OCI-LY1 (cell line): Measurements from ENCODE around the gene SENP2.

Source experiments
- H2AFZ ChIP-seq: fragments of 200-600 bp; sonication (generic), shearing (Covaris generic); 2 replicates; pipeline ENCODE4 v1.6.0; 2014; ENCODE audit warnings: antibody characterized with exemption, mild to moderate bottlenecking, low read length
- H3F3A ChIP-seq: fragments of 200-600 bp; sonication (generic), shearing (Covaris generic); 2 replicates; pipeline ENCODE4 v1.6.0; 2014; ENCODE audit warnings: mild to moderate bottlenecking, antibody characterized with exemption, low read length, moderate library complexity; ENCODE audit not compliant: insufficient read depth
- H3K27ac ChIP-seq: fragments of 200-600 bp; sonication (generic); 2 replicates; pipeline ENCODE4 v1.5.1; 2014; ENCODE audit warnings: low read length, mixed run types, mild to moderate bottlenecking, low read depth; ENCODE audit not compliant: poor library complexity, severe bottlenecking
- H3K27me3 ChIP-seq: fragments of 200-600 bp; sonication (generic); 2 replicates; pipeline ENCODE4 v1.6.0; 2014; ENCODE audit warnings: antibody characterized with exemption, mild to moderate bottlenecking, low read length, moderate library complexity; ENCODE audit not compliant: insufficient read depth
- H3K36me3 ChIP-seq: fragments of 200-600 bp; sonication (generic); 2 replicates; pipeline ENCODE4 v1.6.1; 2014; ENCODE audit warnings: mild to moderate bottlenecking, antibody characterized with exemption, low read length, moderate library complexity, mixed read lengths; ENCODE audit not compliant: insufficient read depth
- H3K4me1 ChIP-seq: fragments of 200-600 bp; sonication (generic); 2 replicates; pipeline ENCODE4 v1.5.1; 2014; ENCODE audit warnings: mild to moderate bottlenecking, low read length, moderate library complexity; ENCODE audit not compliant: insufficient read depth, severe bottlenecking
- H3K4me2 ChIP-seq: fragments of 200-600 bp; sonication (generic), shearing (Covaris generic); 2 replicates; pipeline ENCODE4 v1.6.1; 2014; ENCODE audit warnings: low read length
- H3K4me3 ChIP-seq: fragments of 200-600 bp; sonication (generic); 2 replicates; pipeline ENCODE4 v1.5.1; 2014; ENCODE audit warnings: low read length, low read depth, mild to moderate bottlenecking, mixed read lengths; ENCODE audit not compliant: poor library complexity, severe bottlenecking
- H3K79me2 ChIP-seq: fragments of 200-600 bp; shearing (Covaris generic); 2 replicates; pipeline ENCODE4 v1.6.1; 2016; ENCODE audit warnings: mixed run types, low read length, mixed read lengths; ENCODE audit not compliant: insufficient read depth
- H3K9ac ChIP-seq: fragments of 200-600 bp; sonication (generic), shearing (Covaris generic); 2 replicates; pipeline ENCODE4 v1.6.1; 2014; ENCODE audit warnings: mild to moderate bottlenecking, low read length, mixed read lengths
- H3K9me2 ChIP-seq: fragments of 200-600 bp; sonication (generic), shearing (Covaris generic); 2 replicates; pipeline ENCODE4 v1.6.1; 2014; ENCODE audit warnings: low read depth, mild to moderate bottlenecking, low read length, mixed read lengths
- H3K9me3 ChIP-seq: fragments of 200-600 bp; shearing (Covaris generic); 2 replicates; pipeline ENCODE4 v1.6.1; 2014; ENCODE audit warnings: low read length, mixed read lengths
- H4K20me1 ChIP-seq: fragments of 200-600 bp; sonication (generic), shearing (Covaris generic); 2 replicates; pipeline ENCODE4 v1.6.0; 2016; ENCODE audit warnings: mild to moderate bottlenecking, low read length; ENCODE audit not compliant: insufficient read depth
- EZH2 ChIP-seq: fragments of 200-600 bp; sonication (generic), shearing (Covaris generic); IDR thresholded peaks from 2 replicates; pipeline ENCODE4 v1.8.0; 2017; ENCODE audit warnings: borderline replicate concordance, mixed run types, mild to moderate bottlenecking, antibody characterized with exemption, low read length, moderate library complexity, mixed read lengths
- TF ChIP-seq, protein P1 (sequence below): fragments of 200-600 bp; sonication (generic), shearing (Covaris generic); IDR thresholded peaks from 2 replicates; pipeline ENCODE4 v1.5.1; 2017; ENCODE audit warnings: mild to moderate bottlenecking, antibody characterized with exemption, low read length, moderate library complexity, mixed read lengths

Gene SENP2

DNA sequence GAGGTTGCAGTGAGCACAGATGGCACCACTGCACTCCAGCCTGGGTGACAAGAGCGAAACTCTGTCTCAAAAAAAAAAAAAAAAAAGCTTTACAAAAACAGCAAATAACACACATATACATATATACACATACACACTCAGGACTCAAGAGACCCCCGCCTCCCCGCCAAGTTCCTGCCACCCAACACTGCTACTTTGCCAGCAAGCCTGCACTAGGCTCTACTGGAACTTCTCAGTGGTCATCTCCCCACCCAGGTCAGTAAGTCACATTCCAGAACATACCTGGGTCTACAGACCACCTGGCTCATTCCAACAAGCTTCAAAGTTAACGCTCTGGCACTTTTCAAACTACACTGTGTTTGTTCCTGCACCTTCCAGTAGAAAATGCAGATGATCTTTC, 62.3 kb downstream of the SENP2 start:
- no peaks in the 10 kb centered on the region for H4K20me1 ChIP-seq
- no peak overlapping the region for H2AFZ ChIP-seq
- H3F3A ChIP-seq: no peaks in the 10 kb centered on the region
- TF ChIP-seq EZH2: no peak
- TF ChIP-seq, protein P1, sequence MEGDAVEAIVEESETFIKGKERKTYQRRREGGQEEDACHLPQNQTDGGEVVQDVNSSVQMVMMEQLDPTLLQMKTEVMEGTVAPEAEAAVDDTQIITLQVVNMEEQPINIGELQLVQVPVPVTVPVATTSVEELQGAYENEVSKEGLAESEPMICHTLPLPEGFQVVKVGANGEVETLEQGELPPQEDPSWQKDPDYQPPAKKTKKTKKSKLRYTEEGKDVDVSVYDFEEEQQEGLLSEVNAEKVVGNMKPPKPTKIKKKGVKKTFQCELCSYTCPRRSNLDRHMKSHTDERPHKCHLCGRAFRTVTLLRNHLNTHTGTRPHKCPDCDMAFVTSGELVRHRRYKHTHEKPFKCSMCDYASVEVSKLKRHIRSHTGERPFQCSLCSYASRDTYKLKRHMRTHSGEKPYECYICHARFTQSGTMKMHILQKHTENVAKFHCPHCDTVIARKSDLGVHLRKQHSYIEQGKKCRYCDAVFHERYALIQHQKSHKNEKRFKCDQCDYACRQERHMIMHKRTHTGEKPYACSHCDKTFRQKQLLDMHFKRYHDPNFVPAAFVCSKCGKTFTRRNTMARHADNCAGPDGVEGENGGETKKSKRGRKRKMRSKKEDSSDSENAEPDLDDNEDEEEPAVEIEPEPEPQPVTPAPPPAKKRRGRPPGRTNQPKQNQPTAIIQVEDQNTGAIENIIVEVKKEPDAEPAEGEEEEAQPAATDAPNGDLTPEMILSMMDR: no peak
- no peak overlapping the region for H3K4me2 ChIP-seq
- H3K27me3 ChIP-seq: no peaks in the 10 kb centered on the region; the same call in 1 of the 2 replicates
- H3K79me2 ChIP-seq: no peaks in the 10 kb centered on the region
- H3K27ac ChIP-seq: no peak overlapping the region
- no peaks in the 10 kb centered on the region for H3K36me3 ChIP-seq
- no peak overlapping the region for H3K9ac ChIP-seq
- peaks cover 4% of the 10 kb centered on the region for H3K4me1 ChIP-seq
- H3K9me2 ChIP-seq: no peaks in the 10 kb centered on the region
- no peak overlapping the region for H3K4me3 ChIP-seq
- H3K9me3 ChIP-seq: no peaks in the 10 kb centered on the region

DNA sequence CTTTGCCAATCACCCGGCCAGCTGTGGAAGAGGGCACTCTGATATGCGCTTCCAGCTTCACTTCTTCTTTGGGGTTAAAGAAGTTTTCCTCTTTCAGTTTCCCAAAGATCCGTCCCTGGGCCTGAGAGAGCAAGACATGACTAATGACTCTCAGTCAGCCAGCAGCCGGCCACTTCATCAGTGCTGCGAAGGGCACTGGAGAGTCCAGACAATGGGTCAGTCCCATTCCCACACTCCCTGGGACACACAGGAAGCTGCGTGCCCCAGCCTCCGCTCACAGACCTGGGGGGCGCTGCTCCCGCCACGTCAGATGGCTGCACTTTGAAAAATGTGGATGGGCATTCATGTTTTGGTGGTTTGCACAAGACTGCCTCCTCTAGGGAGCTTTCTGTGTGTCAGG, 63.3 kb downstream of the SENP2 start:
- Histone ChIP-seq H3K4me3 (no peak overlapping the region), H3F3A (no peaks in the 10 kb centered on the region), H3K9ac (no peak overlapping the region), H3K27ac (no peak overlapping the region), H3K79me2 (no peaks in the 10 kb centered on the region), H3K4me1 (peaks cover 4% of the 10 kb centered on the region), H3K27me3 (no peaks in the 10 kb centered on the region; the same call in 1 of the 2 replicates), H4K20me1 (no peaks in the 10 kb centered on the region), H3K9me2 (no peaks in the 10 kb centered on the region), H3K4me2 (no peak overlapping the region), H3K9me3 (no peaks in the 10 kb centered on the region), H2AFZ (no peak overlapping the region), H3K36me3 (no peaks in the 10 kb centered on the region)
- TF ChIP-seq, protein P1: no peak
- no peak for TF ChIP-seq EZH2

- Histone ChIP-seq H3K36me3 (no peaks in the 10 kb centered on the region), H3K4me2 (no peak overlapping the region), H4K20me1 (no peaks in the 10 kb centered on the region), H3K27me3 (no peaks in the 10 kb centered on the region; the same call in 1 of the 2 replicates), H2AFZ (no peak overlapping the region), H3K79me2 (no peaks in the 10 kb centered on the region), H3K9ac (no peak overlapping the region), H3K4me3 (no peak overlapping the region), H3F3A (no peaks in the 10 kb centered on the region), H3K27ac (no peak overlapping the region), H3K4me1 (peaks cover 3% of the 10 kb centered on the region), H3K9me3 (no peaks in the 10 kb centered on the region), H3K9me2 (no peaks in the 10 kb centered on the region)
- no peak for TF ChIP-seq EZH2
- TF ChIP-seq, protein P1: no peak
Measured at GRCh38 chr3:185651971-185652370, 65.9 kb downstream of the SENP2 start.
